GM03348 (cell line): ENCODE results near the gene STX8.
A peak's percentile ranks its signal among the peaks of the same experiment; 100 is the strongest.

Source experiments
- DNase-seq: peaks from one replicate; pipeline ENCODE4 v3.0.0; 2012; ENCODE audit warnings: low spot score

STX8 gene

DNA sequence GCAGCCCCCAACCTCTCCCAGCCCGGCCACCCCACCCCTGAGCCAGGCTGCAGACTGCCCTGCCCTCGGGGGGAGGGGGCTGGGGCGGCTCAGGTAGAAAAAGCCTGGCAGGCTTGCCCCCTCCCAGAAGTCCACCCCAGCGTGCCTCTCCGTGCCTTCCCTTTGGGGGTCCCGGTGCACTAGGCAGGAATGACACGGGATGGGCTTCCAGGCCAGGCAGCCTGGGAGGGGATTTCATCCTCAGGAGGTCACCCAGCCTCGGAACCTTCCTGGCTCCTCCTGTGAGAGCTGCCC lies 369.3 kb downstream of the STX8 start:
- no peak for DNase-seq

DNA sequence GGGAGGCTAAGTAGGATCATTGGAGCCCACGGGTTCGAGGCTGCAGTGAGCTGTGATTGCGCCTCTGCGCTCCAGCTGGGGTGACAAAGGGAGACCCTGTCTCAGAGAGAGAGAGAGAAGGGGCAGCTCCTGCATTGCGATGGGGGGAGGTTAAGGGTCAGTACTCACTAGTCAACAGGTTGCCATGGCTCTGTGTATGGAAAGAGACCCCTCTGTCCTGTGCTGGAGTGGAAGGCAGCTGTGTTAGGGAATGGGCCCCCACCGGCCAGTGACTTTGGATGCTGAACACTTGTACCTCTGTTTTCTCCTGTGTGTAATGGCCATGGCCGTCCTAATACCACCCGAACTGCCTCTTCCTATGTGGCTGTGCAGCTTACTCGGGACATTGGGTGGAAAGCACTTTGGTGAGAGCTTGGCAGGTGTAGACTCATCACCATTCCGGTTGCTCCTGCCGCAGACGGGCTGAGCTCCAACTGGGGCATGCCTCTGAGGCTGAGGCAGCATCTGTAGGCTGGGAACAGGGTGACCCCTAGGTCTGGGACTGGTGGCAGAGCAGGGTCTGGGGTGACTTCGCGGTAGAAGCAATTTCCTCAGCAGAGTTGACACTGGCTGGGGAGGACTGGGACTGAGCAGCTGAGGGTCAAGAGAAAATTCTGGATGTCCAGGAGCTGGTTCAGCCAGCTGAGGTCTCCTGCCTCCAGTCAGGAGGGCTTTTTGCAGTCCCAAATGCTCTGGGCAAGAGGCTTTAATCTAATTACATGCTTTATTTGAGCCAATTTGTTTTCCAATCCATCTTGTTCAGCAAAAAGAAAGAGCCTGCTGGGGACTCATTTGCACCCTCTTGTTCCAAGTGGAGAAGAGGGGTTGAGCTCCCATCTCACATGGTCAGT lies 369.9 kb downstream of the STX8 start:
- no peak for DNase-seq

DNA sequence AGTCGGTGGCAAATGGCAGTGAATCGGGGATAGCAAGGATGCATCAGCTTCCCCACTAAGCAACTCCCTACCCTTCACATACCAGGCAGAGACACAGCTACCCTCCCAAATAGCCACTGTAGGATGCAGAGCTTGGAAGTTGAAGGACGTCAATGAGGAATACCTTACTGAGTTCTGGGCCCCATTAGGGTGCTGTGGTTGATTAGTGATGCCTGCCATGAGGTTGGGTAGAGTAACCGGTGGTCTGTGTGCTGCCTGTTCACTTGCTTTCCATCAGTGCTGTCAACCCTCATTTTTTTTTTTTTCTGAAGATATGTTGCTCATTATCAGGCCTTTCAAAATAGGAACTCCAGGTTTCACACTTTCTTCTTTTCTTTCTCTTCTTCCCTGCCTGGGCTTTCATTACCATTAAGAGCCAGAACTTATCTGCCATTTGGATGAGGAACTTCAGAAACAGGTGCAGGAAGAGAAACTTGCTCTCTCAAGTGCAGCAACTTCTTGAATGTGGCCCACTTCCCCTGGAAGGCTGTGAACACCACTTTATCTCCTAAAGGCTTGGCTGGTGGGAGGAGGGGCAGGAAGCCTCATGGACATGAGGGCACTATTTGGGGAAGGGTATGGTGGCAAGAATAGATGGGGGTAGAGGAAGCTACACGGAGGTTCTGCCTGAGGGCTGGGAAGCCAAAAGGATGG lies 370.8 kb downstream of the STX8 start:
- DNase-seq: no peak

DNA sequence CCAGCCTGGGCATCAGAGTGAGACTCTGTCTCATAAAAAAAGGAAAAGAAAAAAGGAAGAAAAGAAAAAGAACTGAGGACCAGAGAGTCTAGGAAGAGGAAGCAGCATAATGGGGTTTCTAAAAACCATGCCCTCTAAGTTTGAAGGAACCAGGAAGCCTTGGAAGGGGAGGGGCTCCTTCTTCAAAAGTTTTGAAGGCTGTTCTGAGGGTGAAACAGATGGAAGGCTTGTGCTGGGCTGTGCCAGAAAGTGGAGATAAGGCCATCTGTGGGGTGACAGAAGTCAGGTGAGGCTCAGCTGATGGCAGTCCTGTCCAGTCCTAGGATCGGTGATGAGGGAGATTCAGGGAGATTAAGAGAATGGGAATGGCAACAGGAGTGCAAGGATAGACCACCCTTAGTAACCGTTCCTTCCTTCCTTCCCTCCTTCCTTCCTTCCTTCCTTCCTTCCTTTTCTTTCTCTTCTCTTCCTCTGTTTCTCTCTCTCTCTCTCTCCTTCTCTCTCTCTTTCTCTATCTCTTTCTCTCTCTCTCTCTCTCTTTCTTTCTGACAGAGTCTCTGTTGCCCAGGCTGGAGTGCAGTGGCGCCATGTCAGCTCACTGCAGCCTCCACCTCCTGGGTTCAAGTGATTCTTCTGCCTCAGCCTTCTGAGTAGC lies 371.7 kb downstream of the STX8 start:
- no peak for DNase-seq

DNA sequence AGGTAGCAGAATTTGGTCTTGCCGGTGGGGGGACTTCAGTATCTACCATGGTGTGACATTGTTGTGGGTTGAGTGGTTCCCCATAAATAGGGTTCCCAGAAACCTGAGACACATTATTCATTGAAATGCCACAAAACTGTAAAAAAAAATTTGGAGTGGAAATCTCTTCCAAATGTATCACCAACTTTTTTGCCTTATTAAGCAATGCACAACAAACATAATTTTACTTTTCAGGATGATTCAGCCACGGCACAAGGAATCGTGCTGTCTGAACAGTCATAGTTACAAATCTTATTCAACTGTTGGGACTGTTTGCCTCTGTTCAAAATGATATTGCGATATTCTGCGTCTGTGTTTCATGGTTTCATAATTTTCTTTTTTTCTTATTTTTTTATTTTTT lies 373.1 kb downstream of the STX8 start:
- peak; percentile 59 for DNase-seq

DNA sequence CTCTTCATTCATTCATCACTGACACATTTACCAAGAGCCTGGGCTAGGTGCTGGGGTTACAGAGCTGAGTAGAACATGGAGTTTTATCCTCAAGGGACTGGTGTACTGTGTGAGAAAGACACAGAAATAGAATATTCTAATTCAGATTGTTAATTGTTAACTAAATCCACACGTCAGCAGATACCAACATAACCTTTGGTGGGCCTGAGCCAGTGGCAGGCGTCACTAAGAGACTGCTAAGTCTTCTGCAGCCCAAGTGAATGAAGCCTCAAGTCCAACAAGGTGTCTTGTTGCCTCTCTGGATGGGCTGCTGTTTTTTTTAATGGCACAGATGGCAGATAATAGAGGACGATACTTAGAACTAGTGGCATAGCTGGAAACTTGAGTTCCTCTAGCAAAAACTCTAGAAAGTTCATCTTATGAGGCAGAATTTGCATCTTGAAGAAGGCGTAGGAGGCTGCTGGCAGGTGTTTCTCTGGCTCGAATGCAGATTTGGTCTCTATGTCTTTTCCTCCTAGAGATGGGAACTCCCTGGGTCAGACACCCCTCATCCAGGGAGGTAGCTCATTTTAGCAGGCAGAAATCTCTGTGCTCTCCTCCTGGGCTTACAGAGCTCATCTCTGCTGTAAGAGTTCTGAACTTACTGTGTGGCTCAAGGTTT lies 374.8 kb downstream of the STX8 start:
- no peak for DNase-seq
